ENCODE data around the gene S100A8.

S100A8 gene

GRCh38 chr1:153345187-153346076, 45.4 kb downstream of the S100A8 start:
- no peak for DNase-seq

- DNase-seq: no peak
Measured at GRCh38 chr1:153344718-153345025, 46.2 kb downstream of the S100A8 start.

- DNase-seq: no peak
Measured at GRCh38 chr1:153343811-153344717, 46.8 kb downstream of the S100A8 start.

GRCh38 chr1:153343040-153343681, 47.7 kb downstream of the S100A8 start:
- DNase-seq: no peak

GRCh38 chr1:153342178-153342577, 48.7 kb downstream of the S100A8 start:
- no peak for DNase-seq

GRCh38 chr1:153341431-153341934, 49.4 kb downstream of the S100A8 start:
- DNase-seq: no peak

- DNase-seq: no peak
Measured at GRCh38 chr1:153340356-153340755, 50.5 kb downstream of the S100A8 start.
